Activated CD4-positive, alpha-beta memory T cell treated with anti-CD3 and anti-CD28 coated beads for 36 hours (primary cell): ENCODE measurements around the gene USP2. TPM values are rescaled to one million over a fixed set of nuclear protein-coding genes. Genes with fewer than 3 reads are reported as not detected.
A peak's percentile ranks its signal among the peaks of the same experiment; 100 is the strongest.

Experiments used
- CTCF ChIA-PET: fragments of 350-600 bp; sonication (Branson Sonifier 250); formaldehyde crosslinking; loops from one replicate; lab custom pipeline; 2021; ENCODE audit warnings: antibody characterized with exemption, inconsistent platforms; lab: Charles Lee
- POLR2A ChIA-PET: fragments of 350-600 bp; sonication (Branson Sonifier 250); formaldehyde crosslinking; loops from one replicate; lab custom pipeline; 2021; ENCODE audit warnings: antibody characterized with exemption; lab: Charles Lee
- DNase-seq: peaks from one replicate; pipeline ENCODE4 v3.0.0-alpha.2; 2020
- H3K27ac Mint-ChIP-seq: one replicate; pipeline ENCODE4 v1.8.0; 2021; ENCODE audit warnings: mixed read lengths
- H3K27me3 Mint-ChIP-seq: one replicate; pipeline ENCODE4 v1.8.0; 2021; ENCODE audit warnings: mixed read lengths
- H3K36me3 Mint-ChIP-seq: one replicate; pipeline ENCODE4 v1.8.0; 2021; ENCODE audit warnings: mixed read lengths
- H3K4me1 Mint-ChIP-seq: one replicate; pipeline ENCODE4 v1.8.0; 2021; ENCODE audit warnings: low read depth, mixed read lengths
- H3K4me3 Mint-ChIP-seq: one replicate; pipeline ENCODE4 v1.8.0; 2021; ENCODE audit warnings: mild to moderate bottlenecking, mixed read lengths
- H3K9me3 Mint-ChIP-seq: one replicate; pipeline ENCODE4 v1.8.0; 2021; ENCODE audit warnings: mixed read lengths
- intact Hi-C: fragments of 100-400 bp; cut with micrococcal nuclease; formaldehyde crosslinking; loops from one replicate; pipeline ENCODE4 v1.15.1; 2023
- total RNA-seq, 2 experiments: library from RNA; stranded (reverse); gene quantifications; one replicate each; pipeline ENCODE4 v1.2.3, GENCODE V29; 2021

The USP2 gene
- 1 to 10 TPM; 1.4 to 2.2 TPM for total RNA-seq

GRCh38 chr11:119381181-119381988 is at the start of gene USP2:
TSS of gene USP2 (minus strand) at chr11:119381690. CDS start at chr11:119373480, 8,210 bp downstream.
- POLR2A ChIA-PET = interaction anchor here (0.8 to 1.5 kb wide), 2 partner anchors 20 to 24 kb away, joined by 3 read pairs; no protein-coding TSS in a partner anchor
- no peaks in the 10 kb centered on the region for H3K9me3 Mint-ChIP-seq
- H3K27me3 Mint-ChIP-seq = no peaks in the 10 kb centered on the region
- H3K4me3 Mint-ChIP-seq = no peak within 1 kb of the TSS
- no peaks in the 10 kb centered on the region for H3K36me3 Mint-ChIP-seq
- CTCF ChIA-PET = interaction anchor here (0.7 to 12.5 kb wide), 18 partner anchors 11 to 348 kb away, joined by 3 to 237 read pairs (median 5); partner anchors contain the start of gene NECTIN1
- intact Hi-C loops = loop anchor here (1.0 to 10.0 kb wide), 2 partner anchors 25 to 93 kb away; no protein-coding TSS in a partner anchor
- DNase-seq = peak; percentile 98
- H3K27ac Mint-ChIP-seq = peak within 1 kb of the TSS; percentile 2
- peaks cover 10% of the 10 kb centered on the region for H3K4me1 Mint-ChIP-seq

DNA sequence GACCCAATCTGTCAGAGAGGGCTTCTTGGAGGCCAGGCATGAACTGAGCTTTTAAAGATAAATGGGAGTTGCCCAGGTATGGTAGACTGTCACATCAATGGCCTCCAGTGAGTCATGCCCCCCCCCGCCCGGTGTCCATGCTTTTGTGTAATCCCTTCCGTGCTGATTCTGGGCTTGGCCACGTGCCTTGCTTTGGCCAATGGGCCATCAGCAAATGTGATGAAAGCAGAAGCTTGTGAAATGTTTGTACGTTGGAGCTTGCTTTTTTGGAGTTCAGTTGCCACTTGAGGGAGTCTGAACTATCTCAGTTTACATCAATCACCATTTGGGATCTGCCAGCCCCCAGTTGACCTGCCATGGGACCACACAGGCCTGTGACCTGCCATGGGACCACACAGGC is 45.8 kb upstream of the USP2 start:
- Mint-ChIP-seq H3K4me1 (peaks cover 23% of the 10 kb centered on the region), H3K27me3 (peaks cover 42% of the 10 kb centered on the region), H3K27ac (no peak overlapping the region), H3K9me3 (no peaks in the 10 kb centered on the region), H3K4me3 (no peak overlapping the region), H3K36me3 (no peaks in the 10 kb centered on the region)
- CTCF ChIA-PET = interaction anchor here (1.6 to 2.9 kb wide), 2 partner anchors 47 to 71 kb away, joined by 4 to 9 read pairs; no protein-coding TSS in a partner anchor
- peak; percentile 26 for DNase-seq
- POLR2A ChIA-PET = interaction anchor here (1.1 kb wide), 1 partner anchor 12 kb away, joined by 3 read pairs; no protein-coding TSS in a partner anchor
- intact Hi-C loops = loop anchor here (2.0 kb wide), 1 partner anchor 14 kb away; no protein-coding TSS in a partner anchor

GRCh38 chr11:119426142-119426541 is 44.7 kb upstream of the USP2 start:
- ChIA-PET POLR2A (interaction anchor here (1.1 kb wide), 1 partner anchor 13 kb away, joined by 3 read pairs; no protein-coding TSS in a partner anchor), CTCF (interaction anchor here (1.6 to 2.9 kb wide), 2 partner anchors 49 to 70 kb away, joined by 4 to 9 read pairs; no protein-coding TSS in a partner anchor)
- Mint-ChIP-seq H3K4me1 (peaks cover 34% of the 10 kb centered on the region), H3K36me3 (no peaks in the 10 kb centered on the region), H3K27me3 (peaks cover 44% of the 10 kb centered on the region), H3K27ac (peak overlapping the region; percentile 40), H3K4me3 (no peak overlapping the region), H3K9me3 (no peaks in the 10 kb centered on the region)
- DNase-seq = peak; percentile 32
- intact Hi-C loops = loop anchor here (1.0 to 2.0 kb wide), 2 partner anchors 15 to 65 kb away; no protein-coding TSS in a partner anchor

DNA sequence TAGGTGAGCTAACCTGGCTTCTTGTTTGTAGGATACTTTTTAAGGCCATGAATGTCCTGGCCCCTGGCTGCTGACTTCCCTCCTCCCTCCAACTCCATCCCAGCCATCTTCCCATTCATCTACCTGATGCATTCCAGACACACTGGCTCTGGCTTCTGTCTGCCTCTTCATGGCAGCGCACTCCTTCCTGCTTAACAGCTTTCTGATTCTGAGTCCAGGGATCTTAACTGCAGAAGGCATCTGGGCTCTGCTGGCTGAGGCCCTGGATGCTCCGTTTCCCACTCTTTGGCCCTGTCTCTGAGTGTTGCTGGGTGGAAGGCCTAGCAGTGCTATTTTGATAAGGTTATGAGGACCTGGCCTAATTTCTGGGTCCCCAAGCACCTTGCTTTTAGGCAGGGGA is 43.3 kb upstream of the USP2 start:
- ChIA-PET POLR2A (no interaction called here), CTCF (interaction anchor here (0.9 to 1.0 kb wide), 2 partner anchors 26 to 50 kb away, joined by 3 to 5 read pairs; no protein-coding TSS in a partner anchor)
- Mint-ChIP-seq H3K9me3 (no peaks in the 10 kb centered on the region), H3K4me3 (no peak overlapping the region), H3K27ac (no peak overlapping the region), H3K4me1 (peaks cover 34% of the 10 kb centered on the region), H3K27me3 (peaks cover 46% of the 10 kb centered on the region), H3K36me3 (no peaks in the 10 kb centered on the region)
- DNase-seq = no peak
- intact Hi-C loops = no loop called here

DNA sequence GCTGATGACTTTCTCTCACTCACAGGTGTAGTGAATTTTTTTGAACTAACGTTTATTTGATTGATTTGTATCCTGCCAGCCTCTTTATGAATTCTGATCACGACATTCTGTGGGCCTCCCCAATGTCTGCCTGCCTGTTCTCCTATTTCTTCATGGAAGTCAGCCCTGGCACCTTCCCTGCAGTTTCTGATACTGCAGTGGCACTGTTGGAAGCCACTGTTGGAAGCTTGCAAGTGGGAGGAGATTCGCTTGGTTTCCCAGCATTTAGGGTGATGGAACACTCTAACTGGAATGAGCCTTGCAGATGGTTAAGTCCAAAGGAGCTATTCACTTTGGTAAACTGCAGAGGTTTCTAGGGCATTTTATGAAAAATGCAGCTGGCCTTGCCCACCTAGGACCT is 42.8 kb upstream of the USP2 start:
- POLR2A ChIA-PET = no interaction called here
- Mint-ChIP-seq H3K9me3 (no peaks in the 10 kb centered on the region), H3K36me3 (no peaks in the 10 kb centered on the region), H3K4me1 (peaks cover 34% of the 10 kb centered on the region), H3K4me3 (no peak overlapping the region), H3K27me3 (peaks cover 46% of the 10 kb centered on the region), H3K27ac (no peak overlapping the region)
- DNase-seq = no peak
- CTCF ChIA-PET = interaction anchor here (0.9 to 1.0 kb wide), 2 partner anchors 25 to 51 kb away, joined by 3 to 5 read pairs; no protein-coding TSS in a partner anchor
- intact Hi-C loops = no loop called here

GRCh38 chr11:119423509-119424254 is 42.2 kb upstream of the USP2 start:
- no peaks in the 10 kb centered on the region for H3K9me3 Mint-ChIP-seq
- H3K27ac Mint-ChIP-seq = no peak overlapping the region
- H3K27me3 Mint-ChIP-seq = peaks cover 48% of the 10 kb centered on the region
- no peak for DNase-seq
- intact Hi-C loops = no loop called here
- no peak overlapping the region for H3K4me3 Mint-ChIP-seq
- H3K36me3 Mint-ChIP-seq = no peaks in the 10 kb centered on the region
- ChIA-PET CTCF (interaction anchor here (0.9 to 1.0 kb wide), 2 partner anchors 25 to 51 kb away, joined by 3 to 5 read pairs; no protein-coding TSS in a partner anchor), POLR2A (no interaction called here)
- peaks cover 34% of the 10 kb centered on the region for H3K4me1 Mint-ChIP-seq

DNA sequence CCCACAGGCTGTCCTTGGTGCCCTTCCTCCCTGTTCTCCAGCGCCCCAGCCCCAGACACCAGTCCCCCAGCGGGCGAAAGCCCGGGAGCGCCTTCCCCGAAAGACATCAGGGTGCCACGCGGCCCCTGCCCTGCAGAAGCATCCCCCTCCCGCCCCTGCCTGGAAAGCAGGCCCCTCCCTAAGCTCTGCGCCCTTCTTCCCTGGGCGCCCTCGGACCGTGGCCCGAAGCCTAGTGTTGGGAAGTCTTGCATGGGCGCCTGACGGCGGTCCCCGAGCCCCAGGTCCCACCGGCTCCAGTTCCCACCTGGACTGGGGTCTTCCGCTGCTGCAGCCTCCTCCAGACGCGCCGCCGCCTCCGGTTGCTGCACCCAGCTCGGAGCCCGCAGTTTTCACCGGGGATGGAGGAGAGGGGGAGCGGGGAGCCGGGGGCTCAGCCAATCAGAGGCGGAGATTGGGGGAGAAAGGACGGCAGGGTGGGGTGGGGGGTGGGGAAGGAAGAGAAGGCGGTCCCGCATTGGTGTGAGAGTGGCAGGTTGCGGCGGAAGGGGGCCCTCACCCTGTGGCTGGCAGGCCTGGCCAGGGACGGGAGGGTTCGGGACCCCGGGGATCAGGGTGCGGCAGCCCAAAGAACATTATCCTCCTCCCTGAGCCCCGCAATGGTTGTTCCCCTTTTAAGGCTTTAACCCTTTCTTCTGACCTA is 41.5 kb upstream of the USP2 start, which contains the start of gene THY1:
THY1 (minus strand) TSS at position 364 of the 700 bp plus-strand sequence. CDS start 2,267 bp downstream, outside the sequence.
- Mint-ChIP-seq H3K4me1 (peaks cover 32% of the 10 kb centered on the region), H3K9me3 (no peaks in the 10 kb centered on the region), H3K27me3 (peaks cover 43% of the 10 kb centered on the region), H3K36me3 (no peaks in the 10 kb centered on the region), H3K27ac (no peak within 1 kb of the TSS), H3K4me3 (peak within 1 kb of the TSS; percentile 72)
- intact Hi-C loops = no loop called here
- ChIA-PET POLR2A (no interaction called here), CTCF (interaction anchor here (1.0 to 1.4 kb wide), 2 partner anchors 47 to 52 kb away, joined by 3 read pairs; no protein-coding TSS in a partner anchor)
- no peak for DNase-seq

DNA sequence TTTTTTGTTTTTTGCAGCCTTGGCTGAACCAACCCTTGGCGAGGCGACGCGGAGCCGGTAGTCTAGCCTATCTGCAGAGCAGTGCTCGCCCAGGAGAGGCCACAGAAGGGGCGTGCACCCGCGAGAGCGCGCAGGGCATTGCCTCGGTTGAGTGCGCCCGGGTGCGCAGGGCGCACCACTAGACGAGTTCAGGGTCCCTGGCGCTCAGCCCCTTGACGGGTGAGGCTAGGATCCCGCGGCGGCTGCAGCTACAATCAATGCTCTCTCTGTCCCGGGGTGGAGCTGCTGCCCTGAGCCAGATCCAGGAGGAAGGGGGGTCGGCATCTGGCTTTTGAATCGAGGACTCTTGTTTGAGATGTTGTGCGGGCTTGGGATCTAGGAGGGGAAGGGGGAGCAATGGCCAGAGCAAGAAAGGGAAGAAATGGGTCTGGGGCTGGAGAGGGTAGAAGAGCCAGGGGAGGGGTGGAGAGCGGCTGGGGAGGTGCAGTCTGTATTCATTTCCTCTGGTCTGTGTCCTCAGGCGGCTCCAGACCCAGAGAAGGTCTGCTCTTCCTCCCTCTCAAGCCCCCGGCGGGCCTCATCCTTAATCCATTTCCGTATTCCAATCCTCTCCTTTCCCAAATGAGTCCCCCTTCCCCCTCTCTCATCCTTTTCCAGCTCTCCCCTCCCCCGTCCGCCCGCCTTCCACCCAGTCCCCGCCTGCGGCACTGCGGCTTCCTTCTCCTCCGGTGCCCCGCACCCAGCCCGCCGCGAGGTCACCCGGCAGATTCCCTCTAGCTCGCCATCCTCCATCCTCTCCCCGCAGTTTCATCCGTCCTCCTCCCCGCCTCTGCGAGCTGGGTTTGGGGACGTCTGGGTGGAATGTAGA is 40.7 kb upstream of the USP2 start:
- Mint-ChIP-seq H3K4me1 (peaks cover 32% of the 10 kb centered on the region), H3K9me3 (no peaks in the 10 kb centered on the region), H3K36me3 (no peaks in the 10 kb centered on the region), H3K27ac (no peak overlapping the region), H3K4me3 (peak overlapping the region; percentile 72), H3K27me3 (peaks cover 46% of the 10 kb centered on the region)
- peak; percentile 25 for DNase-seq
- CTCF ChIA-PET = interaction anchor here (1.0 to 1.4 kb wide), 2 partner anchors 46 to 53 kb away, joined by 3 read pairs; no protein-coding TSS in a partner anchor
- intact Hi-C loops = no loop called here
- POLR2A ChIA-PET = no interaction called here

DNA sequence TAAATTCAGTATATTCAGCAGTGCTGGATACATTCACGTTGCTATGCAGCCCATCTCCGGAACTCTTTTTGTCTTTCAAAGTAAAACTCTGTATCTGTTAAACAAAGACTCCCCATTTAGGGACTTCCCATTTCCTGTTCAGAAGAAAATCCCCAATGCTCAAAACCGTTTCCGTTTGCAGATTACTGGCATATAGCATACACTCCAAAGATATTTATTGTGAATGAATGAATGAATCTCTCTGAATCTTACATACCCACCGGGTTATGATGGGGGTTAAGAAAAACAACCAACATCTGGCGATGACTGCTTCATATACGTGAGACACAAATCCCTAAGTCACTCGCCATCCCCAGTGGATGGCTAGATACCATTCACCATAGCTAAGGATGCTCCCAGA is 39.9 kb upstream of the USP2 start:
- Mint-ChIP-seq H3K36me3 (no peaks in the 10 kb centered on the region), H3K9me3 (no peaks in the 10 kb centered on the region), H3K4me1 (peaks cover 25% of the 10 kb centered on the region), H3K27ac (no peak overlapping the region), H3K27me3 (peaks cover 46% of the 10 kb centered on the region), H3K4me3 (no peak overlapping the region)
- intact Hi-C loops = no loop called here
- POLR2A ChIA-PET = no interaction called here
- CTCF ChIA-PET = interaction anchor here (1.4 kb wide), 1 partner anchor 54 kb away, joined by 3 read pairs; no protein-coding TSS in a partner anchor
- DNase-seq = no peak

- CTCF ChIA-PET = no interaction called here
- peaks cover 19% of the 10 kb centered on the region for H3K4me1 Mint-ChIP-seq
- no peaks in the 10 kb centered on the region for H3K9me3 Mint-ChIP-seq
- no peak for DNase-seq
- POLR2A ChIA-PET = no interaction called here
- no peaks in the 10 kb centered on the region for H3K36me3 Mint-ChIP-seq
- intact Hi-C loops = no loop called here
- peaks cover 46% of the 10 kb centered on the region for H3K27me3 Mint-ChIP-seq
- H3K27ac Mint-ChIP-seq = no peak overlapping the region
- no peak overlapping the region for H3K4me3 Mint-ChIP-seq
Measured at GRCh38 chr11:119420631-119421030, 39.1 kb upstream of the USP2 start.
